Body of pancreas (tissue), 4 donors: ENCODE measurements around the gene ACTN4. TPM values are rescaled to one million over a fixed set of nuclear protein-coding genes. Genes with fewer than 3 reads are reported as not detected.

Source experiments
- ATAC-seq: fragments of 150-250 bp; one replicate; pipeline ENCODE4 v1.9.1; 2016
- DNase-seq, 4 donors: peaks; one replicate each; pipeline ENCODE4 v3.0.0-alpha.2; 2019
- H3K27ac ChIP-seq, 4 donors: fragments of 200-600 bp; sonication (generic); 1 replicate in 3 of 4; 2 replicates in 1 of 4; pipeline versions ENCODE4 v1.5.1 to v1.6.1; 2016 to 2019; ENCODE audit warnings: mild to moderate bottlenecking in 1 of 4, mixed read lengths in 1 of 4, moderate library complexity in 1 of 4
- H3K27me3 ChIP-seq, 2 donors: fragments of 200-600 bp; sonication (generic); one replicate each; pipeline ENCODE4 v1.6.0; 2016; ENCODE audit warnings: mild to moderate bottlenecking in 1 of 2
- H3K36me3 ChIP-seq, 2 donors: fragments of 200-600 bp; sonication (generic); replicated peaks in 1 of 2; 2 replicates each; pipeline ENCODE4 v1.5.1; 2016; ENCODE audit warnings: low read depth in 2 of 2; ENCODE audit not compliant: insufficient read depth in 1 of 2
- H3K4me1 ChIP-seq: fragments of 200-600 bp; sonication (generic); one replicate; pipeline ENCODE4 v1.6.0; 2016
- H3K4me3 ChIP-seq, 2 donors: fragments of 200-600 bp; sonication (generic); 1 replicate in 1 of 2; 2 replicates in 1 of 2; pipeline ENCODE4 v1.5.1; 2016 to 2019
- H3K9me3 ChIP-seq, 3 donors: fragments of 200-600 bp; sonication (generic); 1 replicate in 2 of 3; 2 replicates in 1 of 3; pipeline ENCODE4 v1.5.1; 2016
- CTCF ChIP-seq, 7 experiments: fragments of 450-650 bp in 4 of 7; fragments of 200-600 bp in 3 of 7; sonication (generic) in 3 of 7; IDR thresholded peaks; one replicate each; pipeline ENCODE4 v1.5.1; 2016 to 2019; ENCODE audit warnings: antibody characterized with exemption in 7 of 7
- POLR2A ChIP-seq, 3 donors: fragments of 450-650 bp; IDR thresholded peaks; one replicate each; pipeline ENCODE4 v1.6.1; 2016; ENCODE audit warnings: antibody characterized with exemption in 3 of 3, mild to moderate bottlenecking in 2 of 3
- WGBS, 2 donors: methylation state at CpG; one replicate each; pipeline ENCODE4 v1.1.5; 2017; 5-methylcytosine and 5-hydroxymethylcytosine counted together
- intact Hi-C: fragments of 100-400 bp; cut with DNase I; formaldehyde crosslinking; loops from one replicate; pipeline ENCODE4 v1.15.1; 2023
- total RNA-seq, 2 donors: library from RNA; depleted of rRNA; stranded (reverse); fragments of >200 nt; gene quantifications; one replicate each; pipeline ENCODE4 v1.1.0, GENCODE V29; 2016

The ACTN4 gene
- total RNA-seq, 2 donors from 2014 or later: 143 to 148 TPM

GRCh38 chr19:38674388-38675171 is 27.1 kb downstream of the ACTN4 start:
- WGBS, 2 donors: 63 to 66% methylated on average over 16 of the region's 16 CpGs
- Histone ChIP-seq H3K4me3 (no peak overlapping the region), H3K4me1 (peaks cover 94% of the 10 kb centered on the region), H3K36me3 (no peaks in the 10 kb centered on the region), H3K9me3 (no peaks in the 10 kb centered on the region), H3K27ac (peak overlapping the region; percentile 50 to 99 (median 74)), H3K27me3 (no peaks in the 10 kb centered on the region)
- no peak for DNase-seq
- intact Hi-C loops: no loop called here
- no peak for ATAC-seq
- TF ChIP-seq POLR2A (IDR thresholded peaks at IDR 0.05) (no peak), CTCF (IDR thresholded peaks at IDR 0.05) (no peak)

- Histone ChIP-seq H3K4me1 (peaks cover 94% of the 10 kb centered on the region), H3K4me3 (no peak overlapping the region), H3K27me3 (no peaks in the 10 kb centered on the region), H3K9me3 (no peaks in the 10 kb centered on the region), H3K36me3 (no peaks in the 10 kb centered on the region), H3K27ac (peak overlapping the region; percentile 3 to 99 (median 74))
- no peak for DNase-seq
- TF ChIP-seq POLR2A (IDR thresholded peaks at IDR 0.05) (no peak), CTCF (IDR thresholded peaks at IDR 0.05) (no peak)
- 72 to 100% methylated on average over 1 to 5 of the region's 5 CpGs for WGBS, 2 donors
- no peak for ATAC-seq
- intact Hi-C loops: no loop called here
Observed at GRCh38 chr19:38675611-38676010, 28.2 kb downstream of the ACTN4 start.

GRCh38 chr19:38676023-38676877 is 28.8 kb downstream of the ACTN4 start:
- no peak for TF ChIP-seq POLR2A (IDR thresholded peaks at IDR 0.05)
- no peak for TF ChIP-seq CTCF (IDR thresholded peaks at IDR 0.05)
- WGBS, 2 donors: 60 to 74% methylated on average over 11 to 13 of the region's 13 CpGs
- intact Hi-C loops: no loop called here
- Histone ChIP-seq H3K27me3 (no peaks in the 10 kb centered on the region), H3K9me3 (no peaks in the 10 kb centered on the region), H3K36me3 (no peaks in the 10 kb centered on the region), H3K4me3 (no peak overlapping the region), H3K4me1 (peaks cover 92% of the 10 kb centered on the region), H3K27ac (peak overlapping the region; percentile 3 to 99 (median 74))
- DNase-seq (peak in 1 of 4 donors; percentile 44), ATAC-seq (no peak)

GRCh38 chr19:38676878-38677646 is 29.6 kb downstream of the ACTN4 start:
- peak overlapping the region; percentile 3 to 99 (median 74) for H3K27ac ChIP-seq
- 82 to 84% methylated on average over 10 to 11 of the region's 11 CpGs for WGBS, 2 donors
- TF ChIP-seq CTCF (IDR thresholded peaks at IDR 0.05) (no peak), POLR2A (IDR thresholded peaks at IDR 0.05) (no peak)
- DNase-seq (no peak), ATAC-seq (no peak)
- peaks cover 91% of the 10 kb centered on the region for H3K4me1 ChIP-seq
- no peaks in the 10 kb centered on the region for H3K9me3 ChIP-seq
- intact Hi-C loops: no loop called here
- H3K27me3 ChIP-seq: no peaks in the 10 kb centered on the region
- H3K4me3 ChIP-seq: no peak overlapping the region
- H3K36me3 ChIP-seq: no peaks in the 10 kb centered on the region
